ENCODE measurements around the gene OARD1.

Gene OARD1

GRCh38 chr6:41050536-41050935 is 21.6 kb downstream of the OARD1 start:
- DNase-seq: no peak

- no peak for DNase-seq
Measured at GRCh38 chr6:41049955-41050354, 22.2 kb downstream of the OARD1 start.

GRCh38 chr6:41049521-41049920 is 22.6 kb downstream of the OARD1 start:
- DNase-seq: no peak

- no peak for DNase-seq
Measured at GRCh38 chr6:41047745-41048732, 24.1 kb downstream of the OARD1 start.

- DNase-seq: no peak
Measured at GRCh38 chr6:41047306-41047705, 24.9 kb downstream of the OARD1 start.

GRCh38 chr6:41046084-41046483 is 26.1 kb downstream of the OARD1 start:
- no peak for DNase-seq

- DNase-seq: no peak
Measured at GRCh38 chr6:41045664-41046063, 26.5 kb downstream of the OARD1 start.

- no peak for DNase-seq
Measured at GRCh38 chr6:41043151-41043550, 29.0 kb downstream of the OARD1 start.

- no peak for DNase-seq
Measured at GRCh38 chr6:41042226-41043055, 29.7 kb downstream of the OARD1 start, which contains the start of gene TSPO2. Gene TSPO2, plus strand, starts transcription at chr6:41042467. Its CDS starts 519 bp downstream, at chr6:41042986.

GRCh38 chr6:41040940-41041536 is 31.1 kb downstream of the OARD1 start:
- DNase-seq: no peak

GRCh38 chr6:41040101-41040939 is 31.8 kb downstream of the OARD1 start:
- no peak for DNase-seq

- peak in 1 of 56 donors; percentile 2 for DNase-seq
Measured at GRCh38 chr6:41039060-41039998, 32.8 kb downstream of the OARD1 start, which contains the start of gene UNC5CL. Gene UNC5CL, minus strand, starts transcription at chr6:41039221. Its CDS starts 4,147 bp downstream, at chr6:41035074.

- DNase-seq: no peak
Measured at GRCh38 chr6:41038205-41038604, 34.0 kb downstream of the OARD1 start.

- peak in 5 of 56 donors; percentile 2 to 21 (median 4) for DNase-seq
Measured at GRCh38 chr6:41037107-41037900, 34.9 kb downstream of the OARD1 start.

- DNase-seq: no peak
Measured at GRCh38 chr6:41036601-41037000, 35.6 kb downstream of the OARD1 start.

- DNase-seq: no peak
Measured at GRCh38 chr6:41036186-41036585, 36.0 kb downstream of the OARD1 start.

- DNase-seq: no peak
Measured at GRCh38 chr6:41033776-41034175, 38.4 kb downstream of the OARD1 start.

- no peak for DNase-seq
Measured at GRCh38 chr6:41032830-41033229, 39.3 kb downstream of the OARD1 start.

Data from amygdala (tissue), 56 donors.